NB4 (cell line): ENCODE data around the gene MYCBP2.
A peak's percentile ranks its signal among the peaks of the same experiment; 100 is the strongest.
"Not testable (repeated sequence)": the region's sequence is repeated elsewhere in the genome, so short reads cannot be mapped to it uniquely, and the experiment has no call there.

Source experiments
- DNase-seq: peaks from one replicate; pipeline ENCODE4 v3.0.0; 2010; ENCODE audit warnings: low read depth
- H3K4me3 ChIP-seq: one replicate; pipeline ENCODE4 v1.5.1; 2011; ENCODE audit warnings: mild to moderate bottlenecking, low read depth, low read length, moderate library complexity
- MYC ChIP-seq: IDR thresholded peaks from 2 replicates; pipeline ENCODE4 v1.6.1; 2011; ENCODE audit warnings: low read depth, low read length
- POLR2A ChIP-seq: IDR thresholded peaks from 2 replicates; pipeline ENCODE4 v1.6.1; 2011; ENCODE audit warnings: mild to moderate bottlenecking; ENCODE audit not compliant: insufficient read length; ENCODE audit errors: extremely low read depth
- TF ChIP-seq, protein P1 (sequence below): IDR thresholded peaks from one replicate; pipeline ENCODE4 v1.5.1; 2012; ENCODE audit warnings: low read depth, low read length
- TF ChIP-seq, protein P2 (sequence below): IDR thresholded peaks from 2 replicates; pipeline ENCODE4 v1.6.1; 2011; ENCODE audit warnings: low read depth, low read length

Gene MYCBP2

DNA sequence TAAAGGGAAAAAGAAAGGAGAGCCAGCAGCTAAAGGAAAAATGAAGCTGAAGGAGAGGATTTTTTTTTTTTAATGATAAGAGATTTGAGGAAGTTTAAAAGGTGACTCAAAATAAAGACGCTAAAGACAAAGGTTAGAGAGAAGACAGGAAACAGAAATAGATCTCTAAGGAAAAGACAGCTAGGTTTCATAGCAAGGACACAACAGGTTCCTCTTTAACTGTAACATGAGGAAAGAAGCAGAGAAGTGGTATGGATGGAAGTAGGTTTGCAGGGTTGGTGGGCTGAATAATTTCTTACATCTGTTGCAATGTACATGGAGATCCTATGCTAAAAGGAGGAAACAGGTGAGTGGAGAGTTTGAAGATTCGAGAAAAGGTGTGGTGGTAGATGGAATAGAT, 107.5 kb downstream of the MYCBP2 start:
- H3K4me3 ChIP-seq: no peak overlapping the region
- peak; percentile 65 for DNase-seq
- TF ChIP-seq MYC (no peak), POLR2A (no peak)
- TF ChIP-seq, protein P1, sequence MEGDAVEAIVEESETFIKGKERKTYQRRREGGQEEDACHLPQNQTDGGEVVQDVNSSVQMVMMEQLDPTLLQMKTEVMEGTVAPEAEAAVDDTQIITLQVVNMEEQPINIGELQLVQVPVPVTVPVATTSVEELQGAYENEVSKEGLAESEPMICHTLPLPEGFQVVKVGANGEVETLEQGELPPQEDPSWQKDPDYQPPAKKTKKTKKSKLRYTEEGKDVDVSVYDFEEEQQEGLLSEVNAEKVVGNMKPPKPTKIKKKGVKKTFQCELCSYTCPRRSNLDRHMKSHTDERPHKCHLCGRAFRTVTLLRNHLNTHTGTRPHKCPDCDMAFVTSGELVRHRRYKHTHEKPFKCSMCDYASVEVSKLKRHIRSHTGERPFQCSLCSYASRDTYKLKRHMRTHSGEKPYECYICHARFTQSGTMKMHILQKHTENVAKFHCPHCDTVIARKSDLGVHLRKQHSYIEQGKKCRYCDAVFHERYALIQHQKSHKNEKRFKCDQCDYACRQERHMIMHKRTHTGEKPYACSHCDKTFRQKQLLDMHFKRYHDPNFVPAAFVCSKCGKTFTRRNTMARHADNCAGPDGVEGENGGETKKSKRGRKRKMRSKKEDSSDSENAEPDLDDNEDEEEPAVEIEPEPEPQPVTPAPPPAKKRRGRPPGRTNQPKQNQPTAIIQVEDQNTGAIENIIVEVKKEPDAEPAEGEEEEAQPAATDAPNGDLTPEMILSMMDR: no peak
- TF ChIP-seq, protein P2, sequence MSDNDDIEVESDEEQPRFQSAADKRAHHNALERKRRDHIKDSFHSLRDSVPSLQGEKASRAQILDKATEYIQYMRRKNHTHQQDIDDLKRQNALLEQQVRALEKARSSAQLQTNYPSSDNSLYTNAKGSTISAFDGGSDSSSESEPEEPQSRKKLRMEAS: no peak

- no peak overlapping the region for H3K4me3 ChIP-seq
- no peak for DNase-seq
- TF ChIP-seq MYC: no peak
- TF ChIP-seq, protein P2: no peak
- no peak for TF ChIP-seq POLR2A
- TF ChIP-seq, protein P1: no peak
These were observed 108.6 kb downstream of the MYCBP2 start for GRCh38 chr13:77218274-77218673.

DNA sequence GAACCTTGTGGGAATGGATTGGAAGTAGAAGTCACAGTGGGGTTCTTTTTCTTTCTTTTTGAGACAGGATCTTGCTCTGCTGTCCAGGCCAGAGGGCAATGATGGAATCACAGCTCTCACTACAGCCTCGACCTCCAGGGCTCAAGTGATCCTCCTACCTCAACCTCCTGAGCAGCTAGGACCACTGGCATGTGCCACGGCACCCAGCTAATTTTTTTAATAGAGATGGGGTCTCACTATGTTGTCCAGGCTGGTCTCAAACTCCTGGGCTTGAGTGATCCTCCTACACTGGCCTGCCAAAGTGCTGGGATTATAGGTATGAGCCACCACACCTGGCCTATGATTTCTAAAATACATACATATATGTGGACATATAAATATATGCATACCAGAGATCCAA, 111.4 kb downstream of the MYCBP2 start:
- TF ChIP-seq MYC: no peak
- TF ChIP-seq, protein P2: no peak
- TF ChIP-seq, protein P1: no peak
- no peak for TF ChIP-seq POLR2A
- no peak overlapping the region for H3K4me3 ChIP-seq
- DNase-seq: no peak

- TF ChIP-seq MYC: no peak
- TF ChIP-seq, protein P1: no peak
- TF ChIP-seq, protein P2: no peak
- no peak for TF ChIP-seq POLR2A
- H3K4me3 ChIP-seq: no peak overlapping the region
- no peak for DNase-seq
These were observed 113.2 kb downstream of the MYCBP2 start for GRCh38 chr13:77213644-77214043.

- TF ChIP-seq MYC: no peak
- TF ChIP-seq POLR2A: no peak
- TF ChIP-seq, protein P2: no peak
- TF ChIP-seq, protein P1: no peak
- DNase-seq: no peak
- no peak overlapping the region for H3K4me3 ChIP-seq
These were observed 119.0 kb downstream of the MYCBP2 start for GRCh38 chr13:77207943-77208342.

DNA sequence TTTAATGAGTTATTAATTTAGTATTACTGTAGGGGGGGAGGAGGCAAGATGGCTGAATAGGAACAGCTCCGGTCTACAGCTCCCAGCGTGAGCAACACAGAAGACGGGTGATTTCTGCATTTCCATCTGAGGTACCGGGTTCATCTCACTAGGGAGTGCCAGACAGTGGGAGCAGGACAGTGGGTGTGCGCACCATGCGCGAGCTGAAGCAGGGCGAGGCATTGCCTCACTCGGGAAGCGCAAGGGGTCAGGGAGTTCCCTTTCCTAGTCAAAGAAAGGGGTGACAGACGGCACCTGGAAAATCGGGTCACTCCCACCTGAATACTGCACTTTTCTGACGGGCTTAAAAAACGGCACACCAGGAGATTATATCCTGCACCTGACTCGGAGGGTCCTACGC, 127.9 kb downstream of the MYCBP2 start:
- DNase-seq, H3K4me3 ChIP-seq: not testable (repeated sequence)
